CD4-positive, alpha-beta T cell treated with Interleukin-17A for 4 hours (primary cell): Measurements from ENCODE around the gene ASTN1.

Experiments
- DNase-seq: peaks from one replicate; pipeline ENCODE4 v3.0.0-alpha.2; 2020; ENCODE audit warnings: mixed read lengths

Gene ASTN1

DNA sequence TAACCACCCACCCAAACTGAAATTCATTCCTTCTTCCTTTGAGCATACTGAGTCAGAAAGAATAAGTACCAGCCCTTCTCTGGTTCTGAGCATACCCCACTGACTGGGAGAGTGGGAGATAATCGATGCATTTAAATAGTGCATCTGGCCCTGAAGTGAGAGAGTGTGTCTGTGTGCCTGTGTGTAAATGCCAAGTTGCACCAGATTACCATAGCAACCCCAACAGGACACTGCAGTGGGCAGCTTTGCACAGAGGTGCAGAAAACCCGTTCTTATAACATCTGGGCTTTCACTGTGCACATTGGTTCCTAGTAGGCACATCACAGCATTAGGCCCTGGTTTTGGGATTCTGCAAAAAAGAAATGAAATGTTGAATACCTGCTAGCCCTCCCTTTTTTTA lies 2.3 kb downstream of the ASTN1 start:
- DNase-seq = no peak

GRCh38 chr1:177146499-177146898 lies 18.0 kb downstream of the ASTN1 start:
- no peak for DNase-seq

GRCh38 chr1:177145106-177146070 lies 19.1 kb downstream of the ASTN1 start:
- DNase-seq = no peak

DNA sequence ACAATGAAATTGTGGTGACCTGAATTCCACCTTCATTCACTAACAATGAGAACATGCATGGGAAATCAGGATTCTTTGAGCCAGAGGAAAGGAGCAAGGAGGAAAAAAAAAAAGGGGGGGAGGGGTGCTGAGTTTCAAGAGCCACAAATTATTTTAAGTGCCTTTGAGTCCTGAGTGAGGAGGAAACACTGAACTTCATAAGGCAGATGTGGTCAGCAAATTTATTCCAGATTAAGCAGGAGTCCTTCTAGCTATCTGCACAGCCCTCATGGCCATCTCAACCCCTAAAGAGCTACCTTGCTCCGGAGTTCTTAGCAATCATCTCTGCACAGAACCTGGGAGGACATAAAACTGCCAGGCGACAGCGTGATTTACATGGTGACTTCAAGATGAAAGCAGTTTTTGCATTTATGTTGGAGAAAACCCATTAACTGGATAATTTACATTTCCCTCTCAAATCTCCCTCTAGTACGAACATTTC lies 21.7 kb downstream of the ASTN1 start:
- no peak for DNase-seq

GRCh38 chr1:177142010-177142409 lies 22.5 kb downstream of the ASTN1 start:
- DNase-seq = no peak

DNA sequence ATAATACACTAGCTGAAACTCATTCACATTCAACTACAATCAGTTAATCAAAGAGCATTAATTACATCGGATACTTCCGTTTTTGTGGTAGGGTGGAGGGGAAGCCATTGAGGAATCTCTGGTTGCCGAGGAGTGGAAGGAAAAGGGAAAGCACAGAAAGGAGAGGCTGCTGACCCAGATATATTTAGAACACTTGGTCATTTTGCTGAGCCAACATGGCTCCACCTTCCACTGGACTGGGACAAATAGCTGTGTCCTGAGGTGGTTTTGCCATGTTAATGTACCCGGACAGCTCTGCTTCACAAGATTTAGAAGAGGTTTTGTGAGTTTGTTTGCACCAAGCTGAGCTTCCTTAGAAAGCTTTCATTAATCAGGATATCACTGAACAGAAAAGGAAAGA lies 26.2 kb downstream of the ASTN1 start:
- DNase-seq = no peak

GRCh38 chr1:177137814-177138213 lies 26.7 kb downstream of the ASTN1 start:
- no peak for DNase-seq

DNA sequence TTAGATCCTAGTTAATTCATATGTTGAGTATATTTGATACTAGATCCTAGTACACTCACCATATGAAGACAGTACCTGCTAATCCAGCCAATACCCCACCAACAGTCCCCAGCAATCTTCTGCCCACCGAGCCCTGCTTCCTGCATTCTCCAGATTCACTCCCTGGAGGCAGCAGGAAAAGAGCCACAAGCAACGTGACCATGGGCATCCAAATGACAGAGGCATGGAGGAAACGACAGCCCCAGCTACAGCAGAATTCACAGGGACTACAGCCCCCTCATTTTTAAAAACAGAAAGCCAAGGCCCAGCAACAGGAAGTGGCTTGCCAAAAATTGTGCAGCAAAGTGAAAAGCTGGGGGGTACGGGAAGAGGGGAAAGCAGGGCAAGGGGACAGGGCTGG lies 29.3 kb downstream of the ASTN1 start:
- DNase-seq = no peak

GRCh38 chr1:177133977-177134538 lies 30.5 kb downstream of the ASTN1 start:
- no peak for DNase-seq

DNA sequence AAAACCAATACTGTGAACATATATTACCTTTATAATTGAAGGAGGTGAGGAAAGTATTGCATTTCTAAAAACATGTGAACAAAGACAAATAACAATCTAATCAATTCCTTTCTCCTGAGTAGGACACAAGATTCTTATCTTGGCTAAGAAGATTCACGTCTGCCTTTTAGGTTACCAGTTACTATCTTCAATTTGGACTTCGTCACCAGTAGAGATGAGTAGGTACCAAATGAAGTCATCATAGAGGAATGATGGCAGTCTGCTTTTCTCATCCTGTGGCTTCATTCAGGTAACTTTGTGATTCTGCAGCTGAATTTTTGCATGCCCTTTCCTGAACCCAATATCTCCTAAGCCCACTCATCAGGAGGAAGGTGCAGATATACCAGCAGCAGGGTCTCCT lies 32.4 kb downstream of the ASTN1 start:
- no peak for DNase-seq

GRCh38 chr1:177131723-177132122 lies 32.8 kb downstream of the ASTN1 start:
- DNase-seq = no peak

DNA sequence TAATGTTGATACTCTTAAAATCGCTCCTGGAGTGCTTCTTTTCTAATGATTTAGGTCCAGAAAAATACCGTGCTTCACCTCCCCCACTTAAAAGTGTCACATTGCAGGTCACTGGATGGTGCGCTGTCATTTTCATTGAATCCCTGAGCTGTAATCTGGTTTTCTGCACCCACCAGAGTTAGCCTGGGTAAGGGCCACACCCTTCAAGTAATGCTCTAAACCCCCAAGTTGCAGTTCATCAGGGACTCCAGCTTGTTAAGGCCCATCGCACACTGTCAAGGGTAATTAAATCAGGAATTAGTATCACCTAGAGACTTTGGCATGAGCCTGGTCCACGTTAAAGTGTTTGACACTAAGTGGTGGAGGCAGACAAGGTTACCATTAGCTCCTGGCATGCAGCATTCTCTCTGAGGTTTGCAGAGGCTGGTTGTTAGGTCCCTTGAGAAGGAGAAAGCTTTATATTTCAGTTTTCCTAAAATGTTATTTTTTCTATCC lies 34.0 kb downstream of the ASTN1 start:
- no peak for DNase-seq

DNA sequence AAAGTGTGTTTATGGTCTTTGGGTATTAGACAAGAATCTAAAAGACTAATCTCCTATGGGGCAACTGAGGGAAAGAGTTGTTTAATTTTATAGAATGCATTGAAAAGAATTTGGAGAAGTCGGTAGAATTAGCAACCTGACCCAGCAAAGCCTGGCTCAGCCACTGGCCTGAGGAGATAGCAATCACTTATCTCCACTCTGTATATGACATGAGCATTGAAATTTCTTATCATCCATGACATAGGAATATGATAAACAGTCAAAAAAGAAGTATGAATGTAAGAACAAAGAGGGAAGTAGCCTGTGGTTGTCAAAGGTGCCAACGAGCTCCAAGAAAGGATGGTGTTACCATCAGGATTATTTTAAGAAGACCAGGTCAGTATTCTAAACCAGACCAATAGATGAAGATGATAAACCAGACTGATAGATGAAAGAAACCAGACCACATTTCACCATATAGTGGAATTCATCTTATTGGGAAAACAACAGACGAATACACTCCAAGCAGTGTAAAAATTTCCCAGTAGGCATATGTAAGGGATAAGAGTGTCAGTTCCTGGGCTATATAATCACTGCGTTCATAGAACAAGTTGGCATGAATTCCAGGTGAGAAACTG lies 35.7 kb downstream of the ASTN1 start:
- DNase-seq = no peak

GRCh38 chr1:177126267-177126666 lies 38.2 kb downstream of the ASTN1 start:
- no peak for DNase-seq

GRCh38 chr1:177124577-177125278 lies 39.8 kb downstream of the ASTN1 start:
- DNase-seq = no peak

DNA sequence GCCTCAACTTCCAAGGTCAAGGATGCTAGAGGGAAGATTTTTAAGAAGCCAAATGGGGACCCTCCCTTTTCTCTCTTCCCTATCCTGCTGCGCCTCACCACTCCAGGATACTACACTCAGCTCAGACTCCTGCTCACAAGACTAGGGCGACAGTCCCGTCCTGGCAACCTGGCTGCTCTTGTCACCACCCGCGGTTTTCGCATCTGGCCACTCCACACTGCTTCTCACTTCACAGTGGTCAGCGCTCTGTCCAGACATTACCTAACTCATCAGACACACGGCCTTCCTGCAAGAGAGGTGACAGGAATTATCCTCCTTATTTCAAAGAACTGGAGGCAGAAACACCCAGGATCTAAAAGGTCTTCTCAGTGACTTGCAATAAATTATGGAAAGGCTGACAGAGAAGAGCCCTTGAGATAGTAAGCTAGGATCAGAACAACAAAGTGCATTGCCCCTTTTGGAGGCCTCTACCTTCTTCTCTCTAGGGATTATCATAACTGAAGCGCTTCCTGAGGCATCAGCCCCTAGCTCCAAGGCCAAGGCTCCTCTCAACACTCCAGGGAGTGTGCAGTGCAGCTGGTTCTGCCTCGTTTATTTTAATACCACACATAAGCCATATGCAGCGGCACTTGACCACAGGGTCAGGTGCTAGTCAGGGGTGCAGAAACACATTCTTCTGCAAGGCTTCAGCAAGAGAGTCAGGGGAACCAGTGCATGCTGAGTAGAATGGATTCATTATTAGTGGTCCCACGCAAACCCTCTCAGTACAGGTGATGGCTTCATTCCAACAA lies 41.9 kb downstream of the ASTN1 start:
- no peak for DNase-seq

DNA sequence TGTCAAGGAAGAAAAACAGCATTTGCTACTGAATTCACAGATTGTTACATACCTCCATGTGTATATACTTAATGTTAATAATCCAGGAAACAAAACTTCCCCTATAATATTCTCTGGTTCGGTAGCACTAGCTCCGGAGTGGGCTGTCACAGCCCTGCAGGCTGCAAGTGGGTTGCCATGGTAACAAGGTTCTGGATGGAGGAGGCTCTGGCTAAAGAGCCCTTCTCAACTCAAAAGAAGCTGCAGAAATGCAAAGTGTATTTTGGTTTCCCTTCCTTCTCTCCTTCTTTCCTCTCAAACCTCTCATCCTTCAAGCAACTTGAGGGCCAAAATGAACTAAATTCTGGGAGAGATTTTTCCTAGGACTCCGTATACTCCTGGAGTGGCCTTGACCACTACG lies 45.2 kb downstream of the ASTN1 start:
- no peak for DNase-seq

DNA sequence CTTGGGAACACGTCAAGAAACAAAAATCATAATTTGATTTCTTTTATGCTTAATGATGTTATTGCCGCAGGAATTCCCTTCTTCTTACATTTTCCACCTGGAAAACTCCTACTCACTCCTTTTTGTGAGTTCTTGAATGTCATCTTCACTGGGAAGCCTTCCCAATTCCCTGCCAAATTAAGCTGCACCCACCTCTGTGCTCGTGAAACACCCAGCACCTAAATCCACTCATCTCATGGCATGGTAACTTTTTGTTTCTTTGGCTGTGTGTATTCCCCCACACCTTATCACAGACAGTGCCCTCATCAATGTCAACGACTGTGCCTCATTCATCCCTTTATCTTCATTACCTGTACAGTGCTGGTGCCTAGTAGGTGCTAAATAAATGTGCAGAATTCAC lies 45.6 kb downstream of the ASTN1 start:
- no peak for DNase-seq

- no peak for DNase-seq
Measured at GRCh38 chr1:177116941-177117340, 47.6 kb downstream of the ASTN1 start.

- DNase-seq = no peak
Measured at GRCh38 chr1:177106614-177107365, 57.7 kb downstream of the ASTN1 start.

DNA sequence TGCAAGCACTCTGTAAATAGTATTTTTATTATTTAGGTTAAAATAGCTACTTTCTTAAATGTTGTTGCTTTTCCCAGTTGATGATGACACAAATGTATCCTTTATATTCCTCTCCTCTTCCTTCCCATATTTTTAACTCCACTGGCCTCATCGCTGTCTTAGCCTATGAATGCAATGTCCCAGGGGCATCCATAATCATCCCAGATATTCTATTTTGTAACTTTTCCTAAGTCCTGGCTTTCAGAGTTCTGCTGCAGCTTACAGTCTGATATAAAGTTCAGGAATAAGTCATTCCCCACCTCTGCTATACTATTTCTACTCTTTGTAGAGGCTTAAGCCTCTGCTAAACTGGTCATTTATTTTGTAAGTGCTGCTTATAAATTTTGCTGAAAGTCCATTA lies 58.3 kb downstream of the ASTN1 start:
- no peak for DNase-seq
